Measurements from ENCODE around the gene XYLT1.

XYLT1 gene

DNA sequence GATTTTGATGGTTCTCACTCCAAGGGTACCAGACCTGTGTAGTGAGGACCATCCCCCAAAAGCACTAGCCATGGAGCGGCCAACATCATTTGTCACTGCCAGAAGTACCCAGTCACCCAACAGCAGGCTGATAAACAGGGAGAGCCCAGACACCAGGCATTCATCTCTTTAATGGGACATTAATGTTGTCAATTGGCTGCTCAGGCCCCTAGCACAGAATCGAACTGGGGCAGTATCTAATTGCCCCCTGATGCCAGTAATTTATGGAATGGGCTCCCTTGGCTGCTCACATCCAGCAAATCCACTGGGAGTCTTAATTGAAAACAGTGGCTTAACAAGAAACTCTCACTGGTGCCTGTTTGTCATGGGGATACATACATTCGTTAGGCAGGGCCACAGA is 344.6 kb downstream of the XYLT1 start:
- no peaks in the 10 kb centered on the region for H3K9me3 ChIP-seq (ENCODE audit: control insufficient read depth, insufficient read depth, low read depth, low read length)
- POLR2A ChIA-PET, result no interaction called here
- H3K4me1 ChIP-seq (ENCODE audit: control insufficient read depth, insufficient read depth, low read length), result no peaks in the 10 kb centered on the region
- CTCF ChIA-PET, result no interaction called here
- H3K27ac ChIP-seq (ENCODE audit: extremely low read depth, low read depth, low read length), result no peak overlapping the region
- H3K36me3 ChIP-seq (ENCODE audit: control insufficient read depth in 2 of 2, insufficient read depth in 1 of 2, low read length in 2 of 2), result no peaks in the 10 kb centered on the region
- H3K4me3 ChIP-seq (ENCODE audit: low read depth, low read length), result no peak overlapping the region
- no peak for TF ChIP-seq ZXDB (tag by site-specific recombination; IDR thresholded peaks at IDR 0.05)
- TF ChIP-seq, protein P1, sequence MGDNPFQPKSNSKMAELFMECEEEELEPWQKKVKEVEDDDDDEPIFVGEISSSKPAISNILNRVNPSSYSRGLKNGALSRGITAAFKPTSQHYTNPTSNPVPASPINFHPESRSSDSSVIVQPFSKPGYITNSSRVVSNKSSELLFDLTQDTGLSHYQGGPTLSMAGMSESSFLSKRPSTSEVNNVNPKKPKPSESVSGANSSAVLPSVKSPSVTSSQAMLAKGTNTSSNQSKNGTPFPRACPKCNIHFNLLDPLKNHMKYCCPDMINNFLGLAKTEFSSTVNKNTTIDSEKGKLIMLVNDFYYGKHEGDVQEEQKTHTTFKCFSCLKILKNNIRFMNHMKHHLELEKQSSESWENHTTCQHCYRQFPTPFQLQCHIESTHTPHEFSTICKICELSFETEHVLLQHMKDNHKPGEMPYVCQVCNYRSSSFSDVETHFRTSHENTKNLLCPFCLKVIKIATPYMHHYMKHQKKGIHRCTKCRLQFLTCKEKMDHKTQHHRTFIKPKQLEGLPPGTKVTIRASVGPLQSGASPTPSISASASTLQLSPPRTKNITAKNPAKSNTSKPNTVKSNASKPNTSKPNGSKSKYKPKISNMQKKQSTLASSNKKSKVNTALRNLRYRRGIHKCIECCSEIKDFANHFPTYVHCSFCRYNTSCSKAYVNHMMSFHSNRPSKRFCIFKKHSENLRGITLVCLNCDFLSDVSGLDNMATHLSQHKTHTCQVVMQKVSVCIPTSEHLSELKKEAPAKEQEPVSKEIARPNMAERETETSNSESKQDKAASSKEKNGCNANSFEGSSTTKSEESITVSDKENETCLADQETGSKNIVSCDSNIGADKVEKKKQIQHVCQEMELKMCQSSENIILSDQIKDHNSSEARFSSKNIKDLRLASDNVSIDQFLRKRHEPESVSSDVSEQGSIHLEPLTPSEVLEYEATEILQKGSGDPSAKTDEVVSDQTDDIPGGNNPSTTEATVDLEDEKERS (tag by site-specific recombination; IDR thresholded peaks at IDR 0.05), result no peak
- TF ChIP-seq ZNF341 (tag by site-specific recombination; IDR thresholded peaks at IDR 0.05; ENCODE audit: low read depth), result no peak
- TF ChIP-seq, protein P2, sequence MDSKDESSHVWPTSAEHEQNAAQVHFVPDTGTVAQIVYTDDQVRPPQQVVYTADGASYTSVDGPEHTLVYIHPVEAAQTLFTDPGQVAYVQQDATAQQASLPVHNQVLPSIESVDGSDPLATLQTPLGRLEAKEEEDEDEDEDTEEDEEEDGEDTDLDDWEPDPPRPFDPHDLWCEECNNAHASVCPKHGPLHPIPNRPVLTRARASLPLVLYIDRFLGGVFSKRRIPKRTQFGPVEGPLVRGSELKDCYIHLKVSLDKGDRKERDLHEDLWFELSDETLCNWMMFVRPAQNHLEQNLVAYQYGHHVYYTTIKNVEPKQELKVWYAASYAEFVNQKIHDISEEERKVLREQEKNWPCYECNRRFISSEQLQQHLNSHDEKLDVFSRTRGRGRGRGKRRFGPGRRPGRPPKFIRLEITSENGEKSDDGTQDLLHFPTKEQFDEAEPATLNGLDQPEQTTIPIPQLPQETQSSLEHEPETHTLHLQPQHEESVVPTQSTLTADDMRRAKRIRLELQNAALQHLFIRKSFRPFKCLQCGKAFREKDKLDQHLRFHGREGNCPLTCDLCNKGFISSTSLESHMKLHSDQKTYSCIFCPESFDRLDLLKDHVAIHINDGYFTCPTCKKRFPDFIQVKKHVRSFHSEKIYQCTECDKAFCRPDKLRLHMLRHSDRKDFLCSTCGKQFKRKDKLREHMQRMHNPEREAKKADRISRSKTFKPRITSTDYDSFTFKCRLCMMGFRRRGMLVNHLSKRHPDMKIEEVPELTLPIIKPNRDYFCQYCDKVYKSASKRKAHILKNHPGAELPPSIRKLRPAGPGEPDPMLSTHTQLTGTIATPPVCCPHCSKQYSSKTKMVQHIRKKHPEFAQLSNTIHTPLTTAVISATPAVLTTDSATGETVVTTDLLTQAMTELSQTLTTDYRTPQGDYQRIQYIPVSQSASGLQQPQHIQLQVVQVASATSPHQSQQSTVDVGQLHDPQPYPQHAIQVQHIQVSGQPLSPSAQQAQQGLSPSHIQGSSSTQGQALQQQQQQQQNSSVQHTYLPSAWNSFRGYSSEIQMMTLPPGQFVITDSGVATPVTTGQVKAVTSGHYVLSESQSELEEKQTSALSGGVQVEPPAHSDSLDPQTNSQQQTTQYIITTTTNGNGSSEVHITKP (tag by site-specific recombination; IDR thresholded peaks at IDR 0.05), result no peak
- TF ChIP-seq ZSCAN16 (tag by site-specific recombination; IDR thresholded peaks at IDR 0.05), result no peak
- no peak for TF ChIP-seq ZNF510 (tag by site-specific recombination; IDR thresholded peaks at IDR 0.05; ENCODE audit: insufficient replicate concordance)
- no peak for TF ChIP-seq SP7 (tag by site-specific recombination; IDR thresholded peaks at IDR 0.05)
- TF ChIP-seq ZNF146 (tag by site-specific recombination; IDR thresholded peaks at IDR 0.05), result no peak
- no peak for TF ChIP-seq OSR2 (tag by site-specific recombination; IDR thresholded peaks at IDR 0.05)
- TF ChIP-seq REPIN1 (tag by site-specific recombination; IDR thresholded peaks at IDR 0.05; ENCODE audit: low read depth), result no peak
- no peak for TF ChIP-seq ZNF324 (tag by site-specific recombination; IDR thresholded peaks at IDR 0.05)
- TF ChIP-seq ZNF530 (tag by site-specific recombination; IDR thresholded peaks at IDR 0.05; ENCODE audit: low read depth), result no peak
- TF ChIP-seq ZBTB1 (tag by site-specific recombination; IDR thresholded peaks at IDR 0.05), result no peak
- no peak for TF ChIP-seq ZNF239 (tag by site-specific recombination; IDR thresholded peaks at IDR 0.05)
- TF ChIP-seq ZNF350 (tag by site-specific recombination; IDR thresholded peaks at IDR 0.05), result no peak

DNA sequence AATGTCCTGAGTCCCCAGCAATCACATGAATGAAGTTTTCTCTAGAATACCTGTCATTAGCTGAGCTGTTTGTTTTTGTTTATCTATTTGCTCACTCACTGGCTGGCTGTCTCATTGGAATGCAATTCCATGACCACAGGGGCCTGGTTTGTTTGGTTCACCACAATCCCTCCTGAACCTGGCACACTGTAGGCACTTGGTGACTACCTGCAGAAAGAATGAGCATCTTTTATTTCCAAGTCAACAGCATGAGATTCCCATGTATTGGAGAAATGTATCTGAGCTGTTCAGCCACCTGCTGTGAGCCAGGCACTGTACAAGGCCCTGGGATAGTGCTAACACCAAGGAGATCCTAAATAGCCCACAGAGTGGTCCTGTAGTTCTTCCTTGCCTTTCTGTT is 345.1 kb downstream of the XYLT1 start:
- H3K4me1 ChIP-seq (ENCODE audit: control insufficient read depth, insufficient read depth, low read length), result no peaks in the 10 kb centered on the region
- ChIA-PET CTCF (no interaction called here), POLR2A (no interaction called here)
- H3K36me3 ChIP-seq (ENCODE audit: control insufficient read depth in 2 of 2, insufficient read depth in 1 of 2, low read length in 2 of 2), result no peaks in the 10 kb centered on the region
- H3K9me3 ChIP-seq (ENCODE audit: control insufficient read depth, insufficient read depth, low read depth, low read length), result no peaks in the 10 kb centered on the region
- H3K27ac ChIP-seq (ENCODE audit: extremely low read depth, low read depth, low read length), result no peak overlapping the region
- H3K4me3 ChIP-seq (ENCODE audit: low read depth, low read length), result no peak overlapping the region
- TF ChIP-seq ZNF830 (tag by site-specific recombination; IDR thresholded peaks at IDR 0.05; ENCODE audit: low read depth) (no peak), SP2 (tag by site-specific recombination; IDR thresholded peaks at IDR 0.05) (no peak), ZNF391 (tag by site-specific recombination; IDR thresholded peaks at IDR 0.05; ENCODE audit: borderline replicate concordance, low read depth) (no peak), ZNF155 (tag by site-specific recombination; IDR thresholded peaks at IDR 0.05) (no peak), KLF1 (tag by site-specific recombination; IDR thresholded peaks at IDR 0.05) (no peak), ZNF266 (tag by site-specific recombination; IDR thresholded peaks at IDR 0.05; ENCODE audit: low read depth) (no peak), BCL11A (tag by site-specific recombination; IDR thresholded peaks at IDR 0.05; ENCODE audit: low read depth) (no peak), ZNF211 (tag by site-specific recombination; IDR thresholded peaks at IDR 0.05; ENCODE audit: low read depth) (no peak), ZNF501 (tag by site-specific recombination; IDR thresholded peaks at IDR 0.05) (no peak), ZNF473 (tag by site-specific recombination; IDR thresholded peaks at IDR 0.05) (no peak)
- TF ChIP-seq, protein P3, sequence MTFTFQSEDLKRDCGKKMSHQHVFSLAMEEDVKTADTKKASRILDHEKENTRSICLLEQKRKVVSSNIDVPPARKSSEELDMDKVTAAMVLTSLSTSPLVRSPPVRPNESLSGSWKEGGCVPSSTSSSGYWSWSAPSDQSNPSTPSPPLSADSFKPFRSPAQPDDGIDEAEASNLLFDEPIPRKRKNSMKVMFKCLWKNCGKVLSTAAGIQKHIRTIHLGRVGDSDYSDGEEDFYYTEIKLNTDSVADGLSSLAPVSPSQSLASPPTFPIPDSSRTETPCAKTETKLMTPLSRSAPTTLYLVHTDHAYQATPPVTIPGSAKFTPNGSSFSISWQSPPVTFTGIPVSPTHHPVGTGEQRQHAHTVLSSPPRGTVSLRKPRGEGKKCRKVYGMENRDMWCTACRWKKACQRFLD (tag by site-specific recombination; IDR thresholded peaks at IDR 0.05), result no peak
- TF ChIP-seq, protein P4, sequence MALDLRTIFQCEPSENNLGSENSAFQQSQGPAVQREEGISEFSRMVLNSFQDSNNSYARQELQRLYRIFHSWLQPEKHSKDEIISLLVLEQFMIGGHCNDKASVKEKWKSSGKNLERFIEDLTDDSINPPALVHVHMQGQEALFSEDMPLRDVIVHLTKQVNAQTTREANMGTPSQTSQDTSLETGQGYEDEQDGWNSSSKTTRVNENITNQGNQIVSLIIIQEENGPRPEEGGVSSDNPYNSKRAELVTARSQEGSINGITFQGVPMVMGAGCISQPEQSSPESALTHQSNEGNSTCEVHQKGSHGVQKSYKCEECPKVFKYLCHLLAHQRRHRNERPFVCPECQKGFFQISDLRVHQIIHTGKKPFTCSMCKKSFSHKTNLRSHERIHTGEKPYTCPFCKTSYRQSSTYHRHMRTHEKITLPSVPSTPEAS (tag by site-specific recombination; IDR thresholded peaks at IDR 0.05), result no peak
- TF ChIP-seq, protein P5, sequence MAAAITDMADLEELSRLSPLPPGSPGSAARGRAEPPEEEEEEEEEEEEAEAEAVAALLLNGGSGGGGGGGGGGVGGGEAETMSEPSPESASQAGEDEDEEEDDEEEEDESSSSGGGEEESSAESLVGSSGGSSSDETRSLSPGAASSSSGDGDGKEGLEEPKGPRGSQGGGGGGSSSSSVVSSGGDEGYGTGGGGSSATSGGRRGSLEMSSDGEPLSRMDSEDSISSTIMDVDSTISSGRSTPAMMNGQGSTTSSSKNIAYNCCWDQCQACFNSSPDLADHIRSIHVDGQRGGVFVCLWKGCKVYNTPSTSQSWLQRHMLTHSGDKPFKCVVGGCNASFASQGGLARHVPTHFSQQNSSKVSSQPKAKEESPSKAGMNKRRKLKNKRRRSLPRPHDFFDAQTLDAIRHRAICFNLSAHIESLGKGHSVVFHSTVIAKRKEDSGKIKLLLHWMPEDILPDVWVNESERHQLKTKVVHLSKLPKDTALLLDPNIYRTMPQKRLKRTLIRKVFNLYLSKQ (tag by site-specific recombination; IDR thresholded peaks at IDR 0.05; ENCODE audit: borderline replicate concordance), result no peak

All from HEK293 (cell line).